ENCODE results near the gene CFAP299.
A peak's percentile ranks its signal among the peaks of the same experiment; 100 is the strongest.
"Not testable (repeated sequence)": the region's sequence is repeated elsewhere in the genome, so short reads cannot be mapped to it uniquely, and the experiment has no call there.

The CFAP299 gene

GRCh38 chr4:80335554-80336358 lies at the start of gene CFAP299:
Gene CFAP299 (plus strand): TSS chr4:80335730.
- H3K27ac ChIP-seq (ENCODE audit: low read depth, low read length), result no peak within 1 kb of the TSS
- H3K36me3 ChIP-seq (ENCODE audit: control insufficient read depth, insufficient read depth, low read length), result no peaks in the 10 kb centered on the region
- no peaks in the 10 kb centered on the region for H3K27me3 ChIP-seq (ENCODE audit: control insufficient read depth, insufficient read depth, low read length)
- peak within 1 kb of the TSS; percentile 92 for H3K4me3 ChIP-seq (ENCODE audit: low read length)
- no peak within 1 kb of the TSS for H3K9ac ChIP-seq (ENCODE audit: low read length)
- H3K4me1 ChIP-seq (ENCODE audit: control insufficient read depth, insufficient read depth, low read length), result no peaks in the 10 kb centered on the region

DNA sequence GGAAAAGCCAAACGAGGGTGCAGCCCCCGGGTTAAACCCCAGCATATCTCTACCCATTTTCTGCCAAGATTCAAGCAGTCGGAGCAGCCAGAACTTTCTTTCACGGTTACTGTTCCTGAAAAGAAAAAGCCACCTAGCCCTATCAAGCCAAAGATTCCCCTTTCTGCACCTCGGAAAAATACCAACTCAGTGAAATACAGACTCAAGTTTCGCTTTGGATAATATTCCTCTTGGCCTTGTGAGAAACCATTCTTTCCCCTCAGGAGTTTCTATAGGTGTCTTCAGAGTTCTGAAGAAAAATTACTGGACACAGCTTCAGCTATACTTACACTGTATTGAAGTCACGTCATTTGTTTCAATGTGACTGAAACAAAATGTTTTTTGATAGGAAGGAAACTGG lies 49.1 kb upstream of the CFAP299 start:
- H3K27me3 ChIP-seq (ENCODE audit: control insufficient read depth, insufficient read depth, low read length), result no peaks in the 10 kb centered on the region
- no peak overlapping the region for H3K27ac ChIP-seq (ENCODE audit: low read depth, low read length)
- H3K4me3 ChIP-seq (ENCODE audit: low read length), result no peak overlapping the region
- H3K4me1 ChIP-seq (ENCODE audit: control insufficient read depth, insufficient read depth, low read length), result no peaks in the 10 kb centered on the region
- H3K9ac ChIP-seq (ENCODE audit: low read length), result no peak overlapping the region
- H3K36me3 ChIP-seq (ENCODE audit: control insufficient read depth, insufficient read depth, low read length), result no peaks in the 10 kb centered on the region

DNA sequence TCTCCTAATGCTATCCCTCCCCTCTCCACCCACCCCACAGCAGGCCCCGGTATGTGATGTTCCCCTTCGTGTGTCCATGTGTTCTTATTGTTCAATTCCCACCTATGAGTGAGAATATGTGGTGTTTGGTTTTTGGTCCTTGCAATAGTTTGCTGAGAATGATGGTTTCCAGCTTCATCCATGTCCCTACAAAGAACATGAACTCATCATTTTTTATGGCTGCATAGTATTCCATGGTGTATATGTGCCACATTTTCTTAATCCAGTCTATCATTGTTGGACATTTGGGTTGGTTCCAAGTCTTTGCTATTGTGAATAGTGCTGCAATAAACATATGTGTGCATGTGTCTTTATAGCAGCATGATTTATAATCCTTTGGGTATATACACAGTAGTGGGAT lies 44.9 kb upstream of the CFAP299 start:
- not testable (repeated sequence) for H3K4me1 ChIP-seq (ENCODE audit: control insufficient read depth, insufficient read depth, low read length); H3K27ac ChIP-seq (ENCODE audit: low read depth, low read length); H3K4me3 ChIP-seq (ENCODE audit: low read length); H3K36me3 ChIP-seq (ENCODE audit: control insufficient read depth, insufficient read depth, low read length); H3K27me3 ChIP-seq (ENCODE audit: control insufficient read depth, insufficient read depth, low read length); H3K9ac ChIP-seq (ENCODE audit: low read length)

DNA sequence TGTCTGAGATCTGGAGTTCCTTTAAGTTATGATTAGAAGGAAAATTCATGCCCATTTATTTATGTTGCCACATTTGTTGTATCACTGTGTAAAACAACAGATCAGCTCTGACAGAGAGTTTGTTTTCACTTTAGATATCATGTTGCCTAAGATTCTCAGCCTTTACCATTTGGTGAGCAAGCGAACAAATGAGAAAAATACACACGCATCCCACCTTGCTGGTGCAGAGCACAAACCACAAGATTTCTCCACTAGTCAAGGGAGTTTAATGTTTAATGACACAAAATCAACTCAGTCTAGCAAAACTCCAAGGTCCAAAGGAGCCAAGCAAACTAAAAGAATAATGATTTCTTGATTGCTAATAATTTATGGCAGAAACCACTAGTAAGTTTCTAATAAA lies 41.3 kb upstream of the CFAP299 start:
- no peak overlapping the region for H3K9ac ChIP-seq (ENCODE audit: low read length)
- H3K27ac ChIP-seq (ENCODE audit: low read depth, low read length), result no peak overlapping the region
- no peak overlapping the region for H3K4me3 ChIP-seq (ENCODE audit: low read length)
- no peaks in the 10 kb centered on the region for H3K36me3 ChIP-seq (ENCODE audit: control insufficient read depth, insufficient read depth, low read length)
- no peaks in the 10 kb centered on the region for H3K27me3 ChIP-seq (ENCODE audit: control insufficient read depth, insufficient read depth, low read length)
- no peaks in the 10 kb centered on the region for H3K4me1 ChIP-seq (ENCODE audit: control insufficient read depth, insufficient read depth, low read length)

GRCh38 chr4:80295336-80295735 lies 40.2 kb upstream of the CFAP299 start:
- Histone ChIP-seq H3K27ac (ENCODE audit: low read depth, low read length) (no peak overlapping the region), H3K4me1 (ENCODE audit: control insufficient read depth, insufficient read depth, low read length) (no peaks in the 10 kb centered on the region)

DNA sequence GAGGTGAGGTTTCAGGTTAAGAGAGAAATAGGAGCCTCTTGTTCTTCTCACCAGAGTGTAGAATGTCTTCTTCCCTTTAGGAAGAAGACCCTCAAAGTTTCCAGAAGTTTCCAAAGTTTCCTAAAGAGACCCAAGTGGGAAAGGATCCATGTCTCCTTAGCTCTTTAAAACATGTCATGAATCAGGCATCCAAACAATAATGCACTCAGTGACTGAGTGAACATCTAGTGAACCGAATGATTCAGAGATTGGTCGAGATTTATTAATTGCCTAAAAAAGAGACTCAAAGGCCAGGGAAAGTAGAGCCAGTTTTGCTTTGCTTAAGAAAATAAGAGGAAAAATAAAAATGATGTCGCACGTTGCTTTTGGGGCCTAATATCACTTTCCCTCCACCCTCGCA lies 39.7 kb upstream of the CFAP299 start:
- Histone ChIP-seq H3K9ac (ENCODE audit: low read length) (no peak overlapping the region), H3K27ac (ENCODE audit: low read depth, low read length) (no peak overlapping the region)

More at GRCh38 chr4:80295336-80295735, 40.2 kb upstream of the CFAP299 start:
- H3K27me3 ChIP-seq (ENCODE audit: control insufficient read depth, insufficient read depth, low read length), result no peaks in the 10 kb centered on the region
- no peak overlapping the region for H3K4me3 ChIP-seq (ENCODE audit: low read length)
- no peak overlapping the region for H3K9ac ChIP-seq (ENCODE audit: low read length)
- H3K36me3 ChIP-seq (ENCODE audit: control insufficient read depth, insufficient read depth, low read length), result no peaks in the 10 kb centered on the region

DNA sequence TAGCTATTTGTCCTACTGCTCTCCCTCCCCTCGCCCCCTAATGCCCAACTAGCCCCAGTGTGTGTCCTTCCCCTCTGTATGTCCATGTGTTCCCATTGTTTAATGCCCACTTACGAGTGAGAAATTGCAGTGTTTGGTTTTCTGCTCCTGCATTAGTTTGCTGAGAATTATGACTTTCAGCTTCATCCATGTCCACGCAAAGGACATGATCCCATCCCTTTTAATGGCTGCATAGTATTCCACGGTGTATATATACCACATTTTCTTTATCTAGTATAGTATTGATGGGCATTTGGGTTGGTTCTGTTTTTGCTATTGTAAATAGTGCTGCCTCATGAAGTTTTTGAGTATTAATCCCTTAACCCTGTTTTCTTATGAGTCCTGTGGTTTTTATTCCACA lies 33.6 kb upstream of the CFAP299 start:
- Histone ChIP-seq H3K4me3 (ENCODE audit: low read length) (no peak overlapping the region), H3K36me3 (ENCODE audit: control insufficient read depth, insufficient read depth, low read length) (no peaks in the 10 kb centered on the region), H3K27ac (ENCODE audit: low read depth, low read length) (no peak overlapping the region), H3K4me1 (ENCODE audit: control insufficient read depth, insufficient read depth, low read length) (no peaks in the 10 kb centered on the region), H3K27me3 (ENCODE audit: control insufficient read depth, insufficient read depth, low read length) (no peaks in the 10 kb centered on the region), H3K9ac (ENCODE audit: low read length) (no peak overlapping the region)

More for the DNA sequence above, 39.7 kb upstream of the CFAP299 start:
- Histone ChIP-seq H3K27me3 (ENCODE audit: control insufficient read depth, insufficient read depth, low read length) (no peaks in the 10 kb centered on the region), H3K4me1 (ENCODE audit: control insufficient read depth, insufficient read depth, low read length) (no peaks in the 10 kb centered on the region), H3K4me3 (ENCODE audit: low read length) (no peak overlapping the region), H3K36me3 (ENCODE audit: control insufficient read depth, insufficient read depth, low read length) (no peaks in the 10 kb centered on the region)

DNA sequence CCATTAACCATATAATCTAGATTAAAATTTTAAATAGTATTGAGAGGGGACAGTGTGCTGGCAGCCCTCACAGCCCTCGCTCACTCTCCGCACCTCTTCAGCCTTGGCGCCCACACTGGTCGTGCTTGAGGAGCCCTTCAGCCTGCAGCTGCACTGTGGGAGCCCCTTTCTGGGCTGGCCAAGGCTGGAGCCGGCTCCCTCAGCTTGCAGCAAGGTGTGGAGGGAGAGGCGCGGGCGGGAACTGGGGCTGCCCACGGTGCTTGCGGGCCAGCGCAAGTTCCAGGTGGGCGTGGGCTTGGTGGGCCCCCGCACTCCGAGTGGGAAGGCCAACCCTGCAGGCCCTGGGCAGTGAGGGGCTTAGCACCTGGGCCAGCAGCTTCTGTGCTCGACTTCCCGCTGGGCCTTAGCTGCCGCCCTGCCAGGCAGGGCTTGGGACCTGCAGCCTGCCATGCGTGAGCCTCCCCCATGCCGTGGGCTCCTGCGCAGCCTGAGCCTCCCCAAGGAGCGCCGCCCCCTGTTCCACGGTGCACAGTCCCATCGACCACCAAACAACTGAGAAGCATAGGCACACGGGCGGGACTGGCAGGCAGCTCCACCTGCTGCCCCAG lies 32.8 kb upstream of the CFAP299 start:
- H3K4me3 ChIP-seq (ENCODE audit: low read length), result no peak overlapping the region
- no peak overlapping the region for H3K27ac ChIP-seq (ENCODE audit: low read depth, low read length)
- H3K27me3 ChIP-seq (ENCODE audit: control insufficient read depth, insufficient read depth, low read length), result no peaks in the 10 kb centered on the region
- H3K4me1 ChIP-seq (ENCODE audit: control insufficient read depth, insufficient read depth, low read length), result no peaks in the 10 kb centered on the region
- H3K9ac ChIP-seq (ENCODE audit: low read length), result no peak overlapping the region
- H3K36me3 ChIP-seq (ENCODE audit: control insufficient read depth, insufficient read depth, low read length), result no peaks in the 10 kb centered on the region

- no peaks in the 10 kb centered on the region for H3K4me1 ChIP-seq (ENCODE audit: control insufficient read depth, insufficient read depth, low read length)
- H3K27ac ChIP-seq (ENCODE audit: low read depth, low read length), result no peak overlapping the region
- no peaks in the 10 kb centered on the region for H3K27me3 ChIP-seq (ENCODE audit: control insufficient read depth, insufficient read depth, low read length)
- no peak overlapping the region for H3K4me3 ChIP-seq (ENCODE audit: low read length)
- no peaks in the 10 kb centered on the region for H3K36me3 ChIP-seq (ENCODE audit: control insufficient read depth, insufficient read depth, low read length)
- no peak overlapping the region for H3K9ac ChIP-seq (ENCODE audit: low read length)
Observed at GRCh38 chr4:80305466-80305865, 30.1 kb upstream of the CFAP299 start.

DNA sequence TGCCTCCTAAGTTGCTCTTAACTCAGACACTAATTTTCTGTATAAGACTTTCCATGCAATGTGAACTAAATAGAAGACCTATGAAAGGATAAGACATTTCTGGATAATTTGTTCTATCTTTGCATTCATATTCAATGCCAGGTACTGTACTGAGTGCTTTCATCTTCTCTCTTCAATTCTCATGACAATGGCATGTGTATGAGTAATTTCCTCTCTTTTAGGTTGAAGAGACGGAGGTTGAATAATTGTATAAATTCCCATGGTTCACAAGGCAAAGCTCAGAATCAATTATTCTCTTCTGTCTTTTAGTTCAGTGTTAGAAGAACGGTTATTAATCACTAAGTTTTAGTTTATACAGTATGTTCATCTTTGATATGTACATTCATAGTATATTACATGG lies 29.3 kb upstream of the CFAP299 start:
- Histone ChIP-seq H3K4me1 (ENCODE audit: control insufficient read depth, insufficient read depth, low read length) (no peaks in the 10 kb centered on the region), H3K36me3 (ENCODE audit: control insufficient read depth, insufficient read depth, low read length) (no peaks in the 10 kb centered on the region), H3K9ac (ENCODE audit: low read length) (no peak overlapping the region), H3K4me3 (ENCODE audit: low read length) (no peak overlapping the region), H3K27me3 (ENCODE audit: control insufficient read depth, insufficient read depth, low read length) (no peaks in the 10 kb centered on the region), H3K27ac (ENCODE audit: low read depth, low read length) (peak overlapping the region; percentile 44)

DNA sequence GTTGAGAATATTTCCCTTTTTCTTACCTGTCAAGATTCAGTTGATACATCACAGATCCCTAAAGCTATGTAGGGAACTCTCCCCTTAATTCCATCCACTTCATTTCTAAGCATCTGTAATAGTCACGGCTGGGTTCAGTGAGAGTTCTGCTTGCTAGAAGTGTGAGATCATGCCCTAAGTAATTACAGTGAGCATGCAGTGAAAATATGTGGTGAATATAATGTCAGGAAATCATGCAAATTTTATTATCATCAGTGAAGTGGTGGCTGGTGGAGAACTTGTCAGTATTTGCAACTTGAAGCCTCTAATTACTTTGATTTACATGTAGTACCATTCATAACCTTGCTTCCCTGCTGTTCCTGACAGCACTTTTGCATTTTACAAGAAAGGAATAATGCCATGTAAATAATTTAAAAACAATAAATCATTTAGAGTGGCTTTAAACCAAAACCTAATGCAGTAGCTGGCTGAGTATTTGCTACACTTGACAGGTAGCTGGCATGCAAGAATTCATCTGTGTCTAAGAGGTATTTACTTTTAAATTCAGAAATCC lies 28.3 kb upstream of the CFAP299 start:
- H3K9ac ChIP-seq (ENCODE audit: low read length), result no peak overlapping the region
- H3K36me3 ChIP-seq (ENCODE audit: control insufficient read depth, insufficient read depth, low read length), result no peaks in the 10 kb centered on the region
- no peak overlapping the region for H3K4me3 ChIP-seq (ENCODE audit: low read length)
- peak overlapping the region; percentile 44 for H3K27ac ChIP-seq (ENCODE audit: low read depth, low read length)
- H3K27me3 ChIP-seq (ENCODE audit: control insufficient read depth, insufficient read depth, low read length), result no peaks in the 10 kb centered on the region
- H3K4me1 ChIP-seq (ENCODE audit: control insufficient read depth, insufficient read depth, low read length), result no peaks in the 10 kb centered on the region

DNA sequence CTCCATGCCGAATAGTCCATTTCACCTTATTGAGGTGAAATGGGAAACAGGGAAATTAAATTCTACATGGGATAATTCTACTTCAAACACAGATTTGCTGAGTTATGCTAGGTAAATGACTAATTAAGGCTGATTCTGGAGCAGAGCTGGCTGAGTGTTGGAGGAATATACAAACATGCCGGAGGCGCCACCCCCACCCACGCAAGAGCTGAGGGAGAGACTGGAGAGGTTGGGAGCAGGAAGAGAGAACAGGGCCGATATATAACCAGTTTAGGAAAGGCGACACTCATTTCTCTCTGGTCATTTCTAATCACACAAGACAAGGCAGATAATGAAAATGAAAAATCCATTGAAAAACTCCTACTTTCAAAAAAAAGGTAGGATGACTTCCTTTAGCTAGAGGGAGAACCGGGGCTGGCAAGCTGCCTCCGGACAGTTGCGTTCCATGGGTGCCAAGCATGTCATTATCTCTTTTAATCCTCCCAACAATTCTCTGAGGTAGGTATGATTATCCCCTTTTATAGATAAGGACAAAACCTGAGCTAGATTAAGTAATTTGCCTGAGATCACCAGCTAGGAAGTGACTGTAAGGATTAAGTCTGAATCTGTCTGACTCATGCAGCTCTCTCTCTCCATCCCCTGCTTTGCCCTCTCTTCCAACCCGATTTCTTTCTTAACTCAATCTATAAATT lies 27.6 kb upstream of the CFAP299 start:
- Histone ChIP-seq H3K36me3 (ENCODE audit: control insufficient read depth, insufficient read depth, low read length) (no peaks in the 10 kb centered on the region), H3K27me3 (ENCODE audit: control insufficient read depth, insufficient read depth, low read length) (no peaks in the 10 kb centered on the region), H3K4me3 (ENCODE audit: low read length) (no peak overlapping the region), H3K4me1 (ENCODE audit: control insufficient read depth, insufficient read depth, low read length) (no peaks in the 10 kb centered on the region), H3K9ac (ENCODE audit: low read length) (no peak overlapping the region), H3K27ac (ENCODE audit: low read depth, low read length) (peak overlapping the region; percentile 3)
